ENCODE measurements around the gene ZGPAT. TPM values are rescaled to one million over a fixed set of nuclear protein-coding genes. Genes with fewer than 3 reads are reported as not detected.

Gene ZGPAT
- total RNA-seq, 4 donors from 2014 or later: 13.9 to 20.0 (median 16.6) TPM

GRCh38 chr20:63745424-63745805 is 37.6 kb downstream of the ZGPAT start:
- no peak for TF ChIP-seq CTCF (IDR thresholded peaks at IDR 0.05; ENCODE audit: low read depth)

GRCh38 chr20:63745961-63746731 is 38.3 kb downstream of the ZGPAT start:
- TF ChIP-seq CTCF (IDR thresholded peaks at IDR 0.05; ENCODE audit: low read depth): no peak

- TF ChIP-seq CTCF (IDR thresholded peaks at IDR 0.05; ENCODE audit: low read depth): no peak
Observed at GRCh38 chr20:63746751-63747315, 39.0 kb downstream of the ZGPAT start.

GRCh38 chr20:63747622-63748069 is 39.8 kb downstream of the ZGPAT start:
- TF ChIP-seq CTCF (IDR thresholded peaks at IDR 0.05; ENCODE audit: low read depth): no peak

GRCh38 chr20:63748070-63748933 is 40.5 kb downstream of the ZGPAT start:
- no peak for TF ChIP-seq CTCF (IDR thresholded peaks at IDR 0.05; ENCODE audit: low read depth)

GRCh38 chr20:63748934-63749270 is 41.1 kb downstream of the ZGPAT start:
- no peak for TF ChIP-seq CTCF (IDR thresholded peaks at IDR 0.05; ENCODE audit: low read depth)
